Endometrium (tissue), 2 donors: Measurements from ENCODE around the gene LIN7C.
A peak's percentile ranks its signal among the peaks of the same experiment; 100 is the strongest.

Source experiments
- FAIRE-seq: peaks from 2 replicates; lab custom pipeline; 2012; peaks lifted over from hg19 to GRCh38; lab: Jason Lieb, UNC
- donor health status: control.
- donor health status: control.

The LIN7C gene

GRCh38 chr11:27507557-27508322 lies 1.2 kb upstream of the LIN7C start:
- FAIRE-seq, result no peak

- no peak for FAIRE-seq
Observed at GRCh38 chr11:27505781-27506180, 788 bp downstream of the LIN7C start.

- no peak for FAIRE-seq
Observed at GRCh38 chr11:27504205-27504604, 2.4 kb downstream of the LIN7C start.

- no peak for FAIRE-seq
Observed at GRCh38 chr11:27501100-27501499, 5.5 kb downstream of the LIN7C start.

GRCh38 chr11:27497911-27498310 lies 8.7 kb downstream of the LIN7C start:
- no peak for FAIRE-seq

- FAIRE-seq, result peak; percentile 82
Observed at GRCh38 chr11:27497284-27497866, 9.2 kb downstream of the LIN7C start.

GRCh38 chr11:27496461-27496860 lies 10.1 kb downstream of the LIN7C start:
- FAIRE-seq, result peak; percentile 81

GRCh38 chr11:27495710-27496300 lies 10.8 kb downstream of the LIN7C start:
- FAIRE-seq, result no peak

GRCh38 chr11:27489092-27489491 lies 17.5 kb downstream of the LIN7C start:
- no peak for FAIRE-seq

GRCh38 chr11:27487706-27488105 lies 18.9 kb downstream of the LIN7C start:
- FAIRE-seq, result no peak

GRCh38 chr11:27485930-27486773 lies 20.4 kb downstream of the LIN7C start:
- peak; percentile 94 for FAIRE-seq

- FAIRE-seq, result no peak
Observed at GRCh38 chr11:27482793-27483192, 23.8 kb downstream of the LIN7C start.

- no peak for FAIRE-seq
Observed at GRCh38 chr11:27481992-27482391, 24.6 kb downstream of the LIN7C start.

- FAIRE-seq, result peak; percentile 33
Observed at GRCh38 chr11:27477831-27478230, 28.7 kb downstream of the LIN7C start.

GRCh38 chr11:27477243-27477642 lies 29.3 kb downstream of the LIN7C start:
- FAIRE-seq, result no peak

- FAIRE-seq, result no peak
Observed at GRCh38 chr11:27475622-27476021, 30.9 kb downstream of the LIN7C start.

GRCh38 chr11:27473017-27473406 lies 33.6 kb downstream of the LIN7C start:
- no peak for FAIRE-seq

GRCh38 chr11:27472398-27473016 lies 34.1 kb downstream of the LIN7C start, which contains the start of gene LGR4:
Gene LGR4 (minus strand): TSS chr11:27472790. CDS start chr11:27472302, 488 bp downstream.
- FAIRE-seq, result no peak

GRCh38 chr11:27471589-27472397 lies 34.8 kb downstream of the LIN7C start:
- FAIRE-seq, result no peak

- FAIRE-seq, result no peak
Observed at GRCh38 chr11:27470826-27471588, 35.6 kb downstream of the LIN7C start.
